ENCODE measurements around the gene CIROP. TPM values are rescaled to one million over a fixed set of nuclear protein-coding genes. Genes with fewer than 3 reads are reported as not detected.

Gene CIROP
- total RNA-seq, 1 experiment from 2014 or later, result not detected

DNA sequence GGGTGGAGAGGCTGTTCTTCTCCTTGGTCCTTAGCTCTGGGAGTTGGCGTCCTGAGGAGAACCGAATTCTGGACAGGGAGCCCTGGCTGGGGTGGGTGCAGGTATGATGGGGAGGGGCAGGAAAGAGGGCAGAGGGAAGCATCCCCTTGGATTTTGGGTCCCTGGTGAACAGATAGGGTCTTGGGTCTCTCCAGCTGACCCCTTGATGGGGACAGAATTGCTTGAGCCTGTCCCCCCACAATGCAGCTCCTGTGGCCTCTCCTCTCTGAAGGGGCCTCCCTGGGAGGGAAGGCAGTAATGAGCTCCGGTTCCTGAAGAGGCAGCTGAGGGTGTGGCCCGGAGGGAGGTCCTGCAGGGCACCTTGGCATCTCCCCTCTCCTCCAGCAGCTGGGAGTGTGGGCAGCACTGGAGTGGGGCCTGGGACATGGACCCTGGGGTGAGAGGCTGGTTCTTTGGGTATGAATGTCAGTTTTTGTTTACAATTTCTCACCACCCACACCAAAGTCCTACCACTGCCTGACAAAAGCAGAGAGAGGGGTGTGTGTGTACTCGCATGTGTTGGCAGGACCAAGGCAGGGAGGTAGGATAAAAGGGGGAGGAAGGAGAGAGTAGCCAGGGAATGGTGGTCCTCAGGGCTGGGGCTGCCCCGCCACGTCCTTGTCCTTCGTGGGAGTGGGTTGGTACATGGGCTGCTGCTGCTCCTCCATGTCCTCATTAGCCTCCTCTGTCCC lies 21.9 kb upstream of the CIROP start:
- CTCF ChIA-PET, result interaction anchor here (0.6 kb wide), 1 partner anchor 56 kb away, joined by 3 read pairs; no protein-coding TSS in a partner anchor
- Histone ChIP-seq H3K9me3 (ENCODE audit: insufficient read depth, low read depth) (no peaks in the 10 kb centered on the region), H3K4me2 (no peak overlapping the region), H3K27me3 (ENCODE audit: insufficient read depth, low read depth) (no peaks in the 10 kb centered on the region), H3F3A (ENCODE audit: insufficient read depth, low read depth) (peaks cover 12% of the 10 kb centered on the region), H3K27ac (no peak overlapping the region), H3K79me2 (ENCODE audit: low read depth) (no peaks in the 10 kb centered on the region), H4K20me1 (ENCODE audit: insufficient read depth) (no peaks in the 10 kb centered on the region), H3K9me2 (ENCODE audit: insufficient read depth) (no peaks in the 10 kb centered on the region), H3K4me1 (replicated peaks; ENCODE audit: insufficient read depth) (peaks cover 20% of the 10 kb centered on the region), H3K36me3 (ENCODE audit: low read depth) (no peaks in the 10 kb centered on the region), H3K4me3 (no peak overlapping the region), H2AFZ (no peak overlapping the region)
- POLR2A ChIA-PET (ENCODE audit: unreplicated experiment), result no interaction called here
- TF ChIP-seq, protein P1, sequence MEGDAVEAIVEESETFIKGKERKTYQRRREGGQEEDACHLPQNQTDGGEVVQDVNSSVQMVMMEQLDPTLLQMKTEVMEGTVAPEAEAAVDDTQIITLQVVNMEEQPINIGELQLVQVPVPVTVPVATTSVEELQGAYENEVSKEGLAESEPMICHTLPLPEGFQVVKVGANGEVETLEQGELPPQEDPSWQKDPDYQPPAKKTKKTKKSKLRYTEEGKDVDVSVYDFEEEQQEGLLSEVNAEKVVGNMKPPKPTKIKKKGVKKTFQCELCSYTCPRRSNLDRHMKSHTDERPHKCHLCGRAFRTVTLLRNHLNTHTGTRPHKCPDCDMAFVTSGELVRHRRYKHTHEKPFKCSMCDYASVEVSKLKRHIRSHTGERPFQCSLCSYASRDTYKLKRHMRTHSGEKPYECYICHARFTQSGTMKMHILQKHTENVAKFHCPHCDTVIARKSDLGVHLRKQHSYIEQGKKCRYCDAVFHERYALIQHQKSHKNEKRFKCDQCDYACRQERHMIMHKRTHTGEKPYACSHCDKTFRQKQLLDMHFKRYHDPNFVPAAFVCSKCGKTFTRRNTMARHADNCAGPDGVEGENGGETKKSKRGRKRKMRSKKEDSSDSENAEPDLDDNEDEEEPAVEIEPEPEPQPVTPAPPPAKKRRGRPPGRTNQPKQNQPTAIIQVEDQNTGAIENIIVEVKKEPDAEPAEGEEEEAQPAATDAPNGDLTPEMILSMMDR (conservative IDR thresholded peaks at IDR 0.05), result no peak
- TF ChIP-seq EZH2 (IDR thresholded peaks at IDR 0.05; ENCODE audit: low read depth), result no peak
- BruUV-seq (replicated peaks), result no TSS peak
- intact Hi-C loops (cut with micrococcal nuclease; ENCODE audit: unreplicated experiment), result loop anchor here (10.0 kb wide), 1 partner anchor 138 kb away; no protein-coding TSS in a partner anchor
- no peak for DNase-seq

GRCh38 chr14:23125933-23126524 lies 21.2 kb upstream of the CIROP start:
- no peaks in the 10 kb centered on the region for H3K27me3 ChIP-seq (ENCODE audit: insufficient read depth, low read depth)
- no peaks in the 10 kb centered on the region for H3K9me3 ChIP-seq (ENCODE audit: insufficient read depth, low read depth)
- H3F3A ChIP-seq (ENCODE audit: insufficient read depth, low read depth), result peaks cover 12% of the 10 kb centered on the region
- H3K4me2 ChIP-seq, result no peak overlapping the region
- no peak overlapping the region for H3K4me3 ChIP-seq
- DNase-seq, result no peak
- no peaks in the 10 kb centered on the region for H3K9me2 ChIP-seq (ENCODE audit: insufficient read depth)
- H3K27ac ChIP-seq, result no peak overlapping the region
- intact Hi-C loops (cut with micrococcal nuclease; ENCODE audit: unreplicated experiment), result loop anchor here (10.0 kb wide), 1 partner anchor 139 kb away; no protein-coding TSS in a partner anchor
- no peaks in the 10 kb centered on the region for H4K20me1 ChIP-seq (ENCODE audit: insufficient read depth)
- H3K79me2 ChIP-seq (ENCODE audit: low read depth), result no peaks in the 10 kb centered on the region
- H2AFZ ChIP-seq, result no peak overlapping the region
- no peaks in the 10 kb centered on the region for H3K36me3 ChIP-seq (ENCODE audit: low read depth)
- ChIA-PET POLR2A (ENCODE audit: unreplicated experiment) (no interaction called here), CTCF (no interaction called here)
- H3K4me1 ChIP-seq (replicated peaks; ENCODE audit: insufficient read depth), result peaks cover 18% of the 10 kb centered on the region
- no TSS peak for BruUV-seq (replicated peaks)
- TF ChIP-seq EZH2 (IDR thresholded peaks at IDR 0.05; ENCODE audit: low read depth), result no peak
- TF ChIP-seq, protein P1 (conservative IDR thresholded peaks at IDR 0.05), result no peak

GRCh38 chr14:23125011-23125410 lies 20.2 kb upstream of the CIROP start:
- no peaks in the 10 kb centered on the region for H3K9me2 ChIP-seq (ENCODE audit: insufficient read depth)
- no peak overlapping the region for H3K27ac ChIP-seq
- no peak overlapping the region for H3K4me3 ChIP-seq
- H3K4me2 ChIP-seq, result no peak overlapping the region
- ChIA-PET POLR2A (ENCODE audit: unreplicated experiment) (no interaction called here), CTCF (interaction anchor here (0.7 kb wide), 1 partner anchor 65 kb away, joined by 3 read pairs; no protein-coding TSS in a partner anchor)
- H3K9me3 ChIP-seq (ENCODE audit: insufficient read depth, low read depth), result no peaks in the 10 kb centered on the region
- BruUV-seq (replicated peaks), result no TSS peak
- peaks cover 5% of the 10 kb centered on the region for H3F3A ChIP-seq (ENCODE audit: insufficient read depth, low read depth)
- H3K27me3 ChIP-seq (ENCODE audit: insufficient read depth, low read depth), result no peaks in the 10 kb centered on the region
- intact Hi-C loops (cut with micrococcal nuclease; ENCODE audit: unreplicated experiment), result loop anchor here (10.0 kb wide), 1 partner anchor 140 kb away; no protein-coding TSS in a partner anchor
- H2AFZ ChIP-seq, result no peak overlapping the region
- no peak for DNase-seq
- no peaks in the 10 kb centered on the region for H4K20me1 ChIP-seq (ENCODE audit: insufficient read depth)
- peaks cover 8% of the 10 kb centered on the region for H3K4me1 ChIP-seq (replicated peaks; ENCODE audit: insufficient read depth)
- TF ChIP-seq EZH2 (IDR thresholded peaks at IDR 0.05; ENCODE audit: low read depth), result no peak
- TF ChIP-seq, protein P1 (conservative IDR thresholded peaks at IDR 0.05), result no peak
- no peaks in the 10 kb centered on the region for H3K79me2 ChIP-seq (ENCODE audit: low read depth)
- no peaks in the 10 kb centered on the region for H3K36me3 ChIP-seq (ENCODE audit: low read depth)
